Natural killer cell (primary cell): ENCODE data around the gene CSNK1G1. TPM values are rescaled to one million over a fixed set of nuclear protein-coding genes. Genes with fewer than 3 reads are reported as not detected.

Experiments used
- ATAC-seq, 3 donors: fragments of 150-1000 bp in 2 of 3; fragments of 200-7000 bp in 1 of 3; cut with Tn5 transposase; 1 replicate in 1 of 3; 2 replicates in 2 of 3; pipeline ENCODE4 v1.10.0; 2021; ENCODE audit warnings: mild to moderate bottlenecking in 2 of 3, moderate library complexity in 2 of 3
- DNase-seq, 2 donors: peaks; one replicate each; pipeline versions ENCODE4 v3.0.0 to v3.0.0-alpha.2; 2013 to 2021; ENCODE audit warnings: mixed read lengths in 1 of 2
- H3K27ac ChIP-seq: one replicate; pipeline ENCODE4 v1.5.1; 2013; ENCODE audit warnings: mild to moderate bottlenecking, low read length
- H3K27me3 ChIP-seq: one replicate; pipeline ENCODE4 v1.6.1; 2013; ENCODE audit warnings: low read length; ENCODE audit not compliant: control insufficient read depth, insufficient read depth
- H3K36me3 ChIP-seq: one replicate; pipeline ENCODE4 v1.6.1; 2013; ENCODE audit warnings: low read length; ENCODE audit not compliant: control insufficient read depth, insufficient read depth
- H3K4me1 ChIP-seq: one replicate; pipeline ENCODE4 v1.6.1; 2013; ENCODE audit warnings: low read length; ENCODE audit not compliant: control insufficient read depth, insufficient read depth
- H3K4me3 ChIP-seq: one replicate; pipeline ENCODE4 v1.5.1; 2013; ENCODE audit warnings: low read length
- H3K9me3 ChIP-seq: one replicate; pipeline ENCODE4 v1.6.1; 2013; ENCODE audit warnings: low read length; ENCODE audit not compliant: control insufficient read depth, insufficient read depth
- H3K27ac Mint-ChIP-seq, 2 donors: one replicate each; pipeline ENCODE4 v1.8.0; 2022; ENCODE audit warnings: mild to moderate bottlenecking in 2 of 2, mixed read lengths in 2 of 2, moderate library complexity in 1 of 2
- H3K27me3 Mint-ChIP-seq, 2 donors: one replicate each; pipeline ENCODE4 v1.8.0; 2022; ENCODE audit warnings: low read depth in 2 of 2, mixed read lengths in 2 of 2
- H3K36me3 Mint-ChIP-seq: one replicate; pipeline ENCODE4 v1.8.0; 2022; ENCODE audit warnings: mixed read lengths
- H3K4me1 Mint-ChIP-seq, 2 donors: one replicate each; pipeline ENCODE4 v1.8.0; 2022; ENCODE audit warnings: mixed read lengths in 2 of 2
- H3K4me3 Mint-ChIP-seq: one replicate; pipeline ENCODE4 v1.8.0; 2022; ENCODE audit warnings: mild to moderate bottlenecking, moderate library complexity, mixed read lengths
- H3K9me3 Mint-ChIP-seq, 2 donors: one replicate each; pipeline ENCODE4 v1.8.0; 2022; ENCODE audit warnings: mixed read lengths in 2 of 2
- WGBS: methylation state at CpG from one replicate; pipeline ENCODE4 v1.1.7; 2013; ENCODE audit warnings: missing lambda C conversion rate; ENCODE audit not compliant: insufficient coverage; 5-methylcytosine and 5-hydroxymethylcytosine counted together
- intact Hi-C: fragments of 100-400 bp; cut with micrococcal nuclease; formaldehyde crosslinking; loops from one replicate; pipeline ENCODE4 v1.14.2; 2022
- total RNA-seq, 4 donors: library from RNA; stranded (reverse); fragments of 120-200 nt in 1 of 4; gene quantifications; one replicate each; pipeline versions ENCODE4 v1.2.3 to v1.2.4, GENCODE V29; 2013 to 2022
- TF ChIP-seq, protein P1 (sequence below): fragments of 200-600 bp; IDR thresholded peaks from one replicate; pipeline ENCODE4 v1.8.0; 2022; ENCODE audit warnings: antibody characterized with exemption

CSNK1G1 gene
- total RNA-seq, 3 donors from 2014 or later (not counting 1 experiment from before 2014, with no cell fraction given) = 26.2 to 36.8 (median 34.0) TPM

DNA sequence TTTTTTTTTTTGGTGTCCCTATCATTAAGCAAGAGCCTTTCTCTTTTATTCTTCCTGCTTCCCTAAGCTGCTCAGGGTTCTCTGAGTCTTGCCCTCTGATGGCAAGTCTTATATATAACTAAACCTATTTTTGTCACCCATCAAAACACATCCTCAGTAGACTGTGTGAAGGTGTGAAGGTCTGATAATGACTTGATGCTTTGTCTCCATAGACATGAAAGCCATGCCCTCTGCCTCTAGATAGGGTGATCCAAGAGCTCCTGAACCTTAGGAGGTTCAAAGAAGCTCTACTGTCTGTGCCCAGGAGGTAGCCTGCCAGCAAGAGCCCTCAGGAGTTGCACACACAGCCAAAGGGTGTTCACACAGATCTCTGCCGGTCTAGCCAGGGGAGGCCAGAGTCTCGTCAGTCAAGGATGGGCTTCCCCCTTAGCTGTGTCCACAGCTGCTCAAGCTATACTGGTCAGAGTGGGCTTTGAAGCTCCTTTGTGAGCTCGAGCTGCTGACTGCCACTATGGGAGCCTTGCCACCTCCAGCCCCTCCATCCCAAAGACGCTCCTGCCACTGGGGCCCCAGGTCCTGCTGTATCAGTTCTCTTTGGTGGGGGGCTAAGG is 217.5 kb downstream of the CSNK1G1 start:
- Histone ChIP-seq H3K9me3 (no peaks in the 10 kb centered on the region), H3K27me3 (no peaks in the 10 kb centered on the region), H3K4me3 (no peak overlapping the region), H3K27ac (no peak overlapping the region), H3K36me3 (peaks cover 58% of the 10 kb centered on the region), H3K4me1 (no peaks in the 10 kb centered on the region)
- Mint-ChIP-seq H3K9me3 (no peaks in the 10 kb centered on the region), H3K36me3 (peaks cover 6% of the 10 kb centered on the region), H3K4me1 (peaks cover 0 to 8% of the 10 kb centered on the region in 2 donors), H3K27me3 (no peaks in the 10 kb centered on the region), H3K27ac (peak overlapping the region in 1 of 2 donors; percentile 39), H3K4me3 (no peak overlapping the region)
- no peak for ATAC-seq
- no peak for DNase-seq
- intact Hi-C loops = no loop called here
- TF ChIP-seq, protein P1, sequence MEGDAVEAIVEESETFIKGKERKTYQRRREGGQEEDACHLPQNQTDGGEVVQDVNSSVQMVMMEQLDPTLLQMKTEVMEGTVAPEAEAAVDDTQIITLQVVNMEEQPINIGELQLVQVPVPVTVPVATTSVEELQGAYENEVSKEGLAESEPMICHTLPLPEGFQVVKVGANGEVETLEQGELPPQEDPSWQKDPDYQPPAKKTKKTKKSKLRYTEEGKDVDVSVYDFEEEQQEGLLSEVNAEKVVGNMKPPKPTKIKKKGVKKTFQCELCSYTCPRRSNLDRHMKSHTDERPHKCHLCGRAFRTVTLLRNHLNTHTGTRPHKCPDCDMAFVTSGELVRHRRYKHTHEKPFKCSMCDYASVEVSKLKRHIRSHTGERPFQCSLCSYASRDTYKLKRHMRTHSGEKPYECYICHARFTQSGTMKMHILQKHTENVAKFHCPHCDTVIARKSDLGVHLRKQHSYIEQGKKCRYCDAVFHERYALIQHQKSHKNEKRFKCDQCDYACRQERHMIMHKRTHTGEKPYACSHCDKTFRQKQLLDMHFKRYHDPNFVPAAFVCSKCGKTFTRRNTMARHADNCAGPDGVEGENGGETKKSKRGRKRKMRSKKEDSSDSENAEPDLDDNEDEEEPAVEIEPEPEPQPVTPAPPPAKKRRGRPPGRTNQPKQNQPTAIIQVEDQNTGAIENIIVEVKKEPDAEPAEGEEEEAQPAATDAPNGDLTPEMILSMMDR = no peak
- 96% methylated on average over 4 of the region's 4 CpGs for WGBS

DNA sequence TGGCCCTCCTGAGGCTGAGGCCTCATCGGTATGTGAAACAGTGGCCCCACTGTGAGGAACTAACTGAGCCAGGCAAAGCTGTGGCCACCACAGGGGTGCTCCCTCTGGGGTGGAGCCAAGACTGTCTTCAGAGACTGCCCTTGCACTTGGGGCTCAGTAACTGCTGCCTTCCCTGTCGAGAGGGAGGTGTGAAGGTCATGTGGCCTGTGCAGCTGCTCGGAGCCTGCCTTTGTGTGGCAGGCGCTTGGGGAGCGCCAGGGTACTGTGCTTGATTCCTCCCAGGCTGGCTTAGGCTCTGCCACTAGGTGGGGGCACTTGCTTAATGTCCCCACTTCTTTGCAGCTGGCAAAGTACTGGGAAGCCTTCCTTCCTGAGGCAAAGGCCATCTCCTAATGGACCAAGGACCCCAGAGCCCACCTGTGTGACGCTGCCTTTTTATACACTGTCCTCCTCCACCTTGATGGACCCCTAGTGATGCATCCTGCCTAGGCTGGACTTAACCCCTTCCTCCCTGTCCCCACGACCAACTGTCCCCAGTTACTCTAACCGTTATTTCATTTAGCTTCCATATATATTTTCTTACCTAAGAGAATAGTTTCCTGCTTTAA is 218.6 kb downstream of the CSNK1G1 start:
- DNase-seq = no peak
- H3K9me3 Mint-ChIP-seq = no peaks in the 10 kb centered on the region
- intact Hi-C loops = no loop called here

DNA sequence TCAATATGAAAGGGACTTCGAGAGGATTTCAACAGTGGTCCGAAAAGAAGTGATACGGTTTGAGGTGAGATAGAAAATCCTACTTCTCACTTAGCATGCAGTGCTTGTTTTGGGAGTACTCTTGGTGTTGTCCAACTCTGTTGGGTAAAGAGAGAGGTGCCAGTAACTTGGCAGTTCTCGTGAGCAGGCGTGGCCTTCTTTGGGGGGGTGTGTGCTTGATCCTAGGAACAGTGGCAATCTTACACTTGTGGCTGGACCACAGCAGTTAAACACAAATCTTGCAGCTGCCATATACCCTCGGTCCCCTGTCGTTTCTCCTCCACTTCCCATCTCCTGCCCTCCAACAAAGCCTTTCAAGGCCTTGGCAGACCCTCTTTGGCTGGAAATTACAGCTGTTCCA is 219.6 kb downstream of the CSNK1G1 start:
- ATAC-seq (no peak), DNase-seq (no peak)
- Mint-ChIP-seq H3K27ac (no peak overlapping the region), H3K9me3 (no peaks in the 10 kb centered on the region), H3K36me3 (peaks cover 6% of the 10 kb centered on the region), H3K27me3 (no peaks in the 10 kb centered on the region), H3K4me3 (no peak overlapping the region), H3K4me1 (peaks cover 0 to 8% of the 10 kb centered on the region in 2 donors)
- Histone ChIP-seq H3K4me1 (no peaks in the 10 kb centered on the region), H3K4me3 (no peak overlapping the region), H3K9me3 (no peaks in the 10 kb centered on the region), H3K27me3 (no peaks in the 10 kb centered on the region), H3K27ac (no peak overlapping the region), H3K36me3 (peaks cover 63% of the 10 kb centered on the region)
- TF ChIP-seq, protein P1 = no peak
- intact Hi-C loops = no loop called here
- 95% methylated on average over 4 of the region's 7 CpGs for WGBS

More for the DNA sequence above, 218.6 kb downstream of the CSNK1G1 start:
- Mint-ChIP-seq H3K4me3 (no peak overlapping the region), H3K27me3 (no peaks in the 10 kb centered on the region), H3K27ac (no peak overlapping the region), H3K36me3 (peaks cover 6% of the 10 kb centered on the region), H3K4me1 (peaks cover 0 to 8% of the 10 kb centered on the region in 2 donors)
- TF ChIP-seq, protein P1 = no peak
- Histone ChIP-seq H3K27ac (no peak overlapping the region), H3K9me3 (no peaks in the 10 kb centered on the region), H3K4me1 (no peaks in the 10 kb centered on the region), H3K4me3 (no peak overlapping the region), H3K27me3 (no peaks in the 10 kb centered on the region), H3K36me3 (peaks cover 57% of the 10 kb centered on the region)
- 79% methylated on average over 8 of the region's 8 CpGs for WGBS
- peak; percentile 31 to 49 (median 41) for ATAC-seq
